ENCODE measurements around the gene GADD45B.
A peak's percentile ranks its signal among the peaks of the same experiment; 100 is the strongest.

The GADD45B gene

GRCh38 chr19:2494084-2494446, 18.1 kb downstream of the GADD45B start:
- in situ Hi-C loops (cut with HindIII; ENCODE audit: low sequenced_read_pairs), result no loop called here
- no peak for TF ChIP-seq CTCF (IDR thresholded peaks at IDR 0.05; ENCODE audit: low read depth, low read length)
- H3K4me3 ChIP-seq (ENCODE audit: low read depth, low read length), result peak overlapping the region; percentile 42
- peak; percentile 68 for DNase-seq (ENCODE audit: low read depth, low spot score)

- no peak for TF ChIP-seq CTCF (IDR thresholded peaks at IDR 0.05; ENCODE audit: low read depth, low read length)
- peak overlapping the region; percentile 47 for H3K4me3 ChIP-seq (ENCODE audit: low read depth, low read length)
- in situ Hi-C loops (cut with HindIII; ENCODE audit: low sequenced_read_pairs), result no loop called here
- DNase-seq (ENCODE audit: low read depth, low spot score), result peak; percentile 88
These were observed 18.7 kb downstream of the GADD45B start for GRCh38 chr19:2494447-2495129.

GRCh38 chr19:2495130-2495641, 19.3 kb downstream of the GADD45B start:
- no peak for TF ChIP-seq CTCF (IDR thresholded peaks at IDR 0.05; ENCODE audit: low read depth, low read length)
- H3K4me3 ChIP-seq (ENCODE audit: low read depth, low read length), result peak overlapping the region; percentile 47
- peak; percentile 61 for DNase-seq (ENCODE audit: low read depth, low spot score)
- in situ Hi-C loops (cut with HindIII; ENCODE audit: low sequenced_read_pairs), result no loop called here

GRCh38 chr19:2495651-2496316, 19.9 kb downstream of the GADD45B start:
- H3K4me3 ChIP-seq (ENCODE audit: low read depth, low read length), result no peak overlapping the region
- DNase-seq (ENCODE audit: low read depth, low spot score), result no peak
- TF ChIP-seq CTCF (IDR thresholded peaks at IDR 0.05; ENCODE audit: low read depth, low read length), result no peak
- in situ Hi-C loops (cut with HindIII; ENCODE audit: low sequenced_read_pairs), result no loop called here

- in situ Hi-C loops (cut with HindIII; ENCODE audit: low sequenced_read_pairs), result no loop called here
- DNase-seq (ENCODE audit: low read depth, low spot score), result no peak
- TF ChIP-seq CTCF (IDR thresholded peaks at IDR 0.05; ENCODE audit: low read depth, low read length), result no peak
- H3K4me3 ChIP-seq (ENCODE audit: low read depth, low read length), result no peak overlapping the region
These were observed 21.3 kb downstream of the GADD45B start for GRCh38 chr19:2497186-2497585.

GRCh38 chr19:2500156-2500555, 24.2 kb downstream of the GADD45B start:
- no peak for DNase-seq (ENCODE audit: low read depth, low spot score)
- no peak overlapping the region for H3K4me3 ChIP-seq (ENCODE audit: low read depth, low read length)
- no peak for TF ChIP-seq CTCF (IDR thresholded peaks at IDR 0.05; ENCODE audit: low read depth, low read length)
- in situ Hi-C loops (cut with HindIII; ENCODE audit: low sequenced_read_pairs), result no loop called here

All from astrocyte of the spinal cord (primary cell).